Endothelial cell of umbilical vein (primary cell): ENCODE data around the gene CHMP4B.

ENCODE experiments used
- CTCF ChIP-seq, 2 donors: IDR thresholded peaks; 1 replicate in 1 of 2; 2 replicates in 1 of 2; pipeline ENCODE4 v1.5.1; 2011; ENCODE audit warnings: low read length in 2 of 2, mild to moderate bottlenecking in 2 of 2, moderate library complexity in 2 of 2, control low read depth in 1 of 2, inconsistent platforms in 1 of 2, low read depth in 1 of 2; ENCODE audit not compliant: insufficient read depth in 1 of 2; ENCODE audit errors: extremely low read depth in 1 of 2
- EZH2 ChIP-seq: IDR thresholded peaks from 2 replicates; pipeline ENCODE4 v1.6.1; 2012; ENCODE audit warnings: borderline replicate concordance, low read depth, mild to moderate bottlenecking, moderate library complexity, low read length, inconsistent platforms; ENCODE audit not compliant: severe bottlenecking
- GATA2 ChIP-seq: IDR thresholded peaks from 2 replicates; pipeline ENCODE4 v1.7.0; 2011; ENCODE audit warnings: low read depth, mild to moderate bottlenecking, moderate library complexity, mixed read lengths, low read length; ENCODE audit not compliant: insufficient read length, insufficient read depth
- JUN ChIP-seq: IDR thresholded peaks from 2 replicates; pipeline ENCODE4 v1.6.1; 2011; ENCODE audit warnings: borderline replicate concordance, low read depth; ENCODE audit not compliant: insufficient read length, insufficient read depth
- MYC ChIP-seq: IDR thresholded peaks from one replicate; pipeline ENCODE4 v1.6.1; 2011; ENCODE audit warnings: mild to moderate bottlenecking, low read depth, low read length
- POLR2AphosphoS5 ChIP-seq: IDR thresholded peaks from 2 replicates; pipeline ENCODE4 v1.6.1; 2012; ENCODE audit warnings: low read depth, mild to moderate bottlenecking, control low read depth, low read length, moderate library complexity; ENCODE audit not compliant: insufficient read depth

DNA sequence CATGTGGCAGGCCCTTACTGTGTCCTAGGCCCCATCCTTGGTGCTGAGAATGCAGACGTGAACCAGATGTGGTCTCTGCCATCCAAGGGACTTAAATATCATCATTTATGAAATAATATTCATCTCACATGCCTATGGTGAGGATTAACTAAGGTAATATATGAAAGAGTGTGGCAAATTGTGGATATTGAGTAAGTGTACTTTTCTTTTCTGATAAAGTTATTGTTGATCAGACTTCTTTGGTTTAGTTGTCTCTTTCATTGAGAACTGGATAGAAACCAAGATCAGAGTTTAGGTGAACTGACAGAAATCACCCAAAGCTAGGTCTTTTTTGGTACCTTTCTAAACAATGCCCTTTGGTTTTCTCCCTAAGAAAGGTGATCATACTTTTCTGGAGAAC lies 5.0 kb downstream of the CHMP4B start:
- TF ChIP-seq EZH2: no peak
- TF ChIP-seq JUN: no peak
- TF ChIP-seq CTCF (IDR thresholded peaks at IDR 0.05; ENCODE audit: extremely low read depth in 1 of 2, insufficient read depth in 1 of 2, low read depth in 1 of 2, low read length in 2 of 2): no peak
- TF ChIP-seq POLR2AphosphoS5: no peak
- TF ChIP-seq MYC: no peak
- TF ChIP-seq GATA2: no peak
